Brain microvascular endothelial cell (primary cell): ENCODE results near the gene COL20A1.

Source experiments
- DNase-seq: peaks from one replicate; pipeline ENCODE4 v3.0.0-alpha.2; 2020
- H3K27ac ChIP-seq: fragments of 250-450 bp; sonication (Bioruptor Pico); 2 replicates; pipeline ENCODE4 v1.5.1; 2020; ENCODE audit warnings: mild to moderate bottlenecking, moderate library complexity
- H3K27me3 ChIP-seq: fragments of 250-450 bp; sonication (Bioruptor Pico); replicated peaks from 2 replicates; pipeline ENCODE4 v1.5.1; 2020; ENCODE audit warnings: mild to moderate bottlenecking
- H3K36me3 ChIP-seq: fragments of 250-450 bp; sonication (Bioruptor Pico); replicated peaks from 2 replicates; pipeline ENCODE4 v1.5.1; 2020; ENCODE audit warnings: mild to moderate bottlenecking
- H3K4me3 ChIP-seq: 2 replicates; pipeline ENCODE4 v1.5.1; 2011; ENCODE audit warnings: low read depth, mild to moderate bottlenecking, control low read depth, low read length, moderate library complexity
- CTCF ChIP-seq: IDR thresholded peaks from 2 replicates; pipeline ENCODE4 v1.5.1; 2011; ENCODE audit warnings: low read depth, mild to moderate bottlenecking, moderate library complexity, low read length, control low read depth, inconsistent platforms; ENCODE audit errors: missing control alignments
- in situ Hi-C: cut with HindIII; loops from 2 replicates; pipeline ENCODE4 v1.10.0; 2017; ENCODE audit warnings: low sequenced_read_pairs, low pct_ligation_motif_present

COL20A1 gene

GRCh38 chr20:63291811-63292210 is 1.2 kb upstream of the COL20A1 start:
- DNase-seq = no peak
- TF ChIP-seq CTCF = no peak
- in situ Hi-C loops = no loop called here
- Histone ChIP-seq H3K27ac (no peak overlapping the region), H3K36me3 (peaks cover 28% of the 10 kb centered on the region), H3K4me3 (no peak overlapping the region), H3K27me3 (peaks cover 22% of the 10 kb centered on the region)

- peaks cover 22% of the 10 kb centered on the region for H3K27me3 ChIP-seq
- TF ChIP-seq CTCF = no peak
- in situ Hi-C loops = no loop called here
- no peak for DNase-seq
- H3K27ac ChIP-seq = no peak overlapping the region
- H3K36me3 ChIP-seq = peaks cover 26% of the 10 kb centered on the region
- no peak overlapping the region for H3K4me3 ChIP-seq
Observed at GRCh38 chr20:63292292-63292701, 689 bp upstream of the COL20A1 start.

GRCh38 chr20:63293456-63293855 is 470 bp downstream of the COL20A1 start:
- in situ Hi-C loops = no loop called here
- no peak overlapping the region for H3K27ac ChIP-seq

GRCh38 chr20:63293871-63294535 is 1.0 kb downstream of the COL20A1 start:
- DNase-seq = no peak
- Histone ChIP-seq H3K27me3 (peaks cover 22% of the 10 kb centered on the region), H3K27ac (no peak overlapping the region), H3K4me3 (no peak overlapping the region), H3K36me3 (peaks cover 9% of the 10 kb centered on the region)
- TF ChIP-seq CTCF = no peak
- in situ Hi-C loops = no loop called here

More at GRCh38 chr20:63293456-63293855, 470 bp downstream of the COL20A1 start:
- no peak for DNase-seq
- peaks cover 22% of the 10 kb centered on the region for H3K27me3 ChIP-seq
- no peak overlapping the region for H3K4me3 ChIP-seq
- TF ChIP-seq CTCF = no peak
- H3K36me3 ChIP-seq = peaks cover 14% of the 10 kb centered on the region

- H3K27me3 ChIP-seq = peaks cover 22% of the 10 kb centered on the region
- no peak overlapping the region for H3K27ac ChIP-seq
- in situ Hi-C loops = no loop called here
- no peak for TF ChIP-seq CTCF
- peaks cover 3% of the 10 kb centered on the region for H3K36me3 ChIP-seq
- no peak for DNase-seq
- H3K4me3 ChIP-seq = no peak overlapping the region
Observed at GRCh38 chr20:63294536-63294900, 1.5 kb downstream of the COL20A1 start.

- in situ Hi-C loops = no loop called here
- Histone ChIP-seq H3K27ac (no peak overlapping the region), H3K36me3 (no peaks in the 10 kb centered on the region), H3K4me3 (no peak overlapping the region), H3K27me3 (peaks cover 22% of the 10 kb centered on the region)
- no peak for DNase-seq
- TF ChIP-seq CTCF = no peak
Observed at GRCh38 chr20:63295018-63295417, 2.0 kb downstream of the COL20A1 start.
